Nephron (organoid): Measurements from ENCODE around the gene ATP4A.

ENCODE experiments used
- H3K27ac Mint-ChIP-seq, 3 experiments: 2 replicates each; pipeline ENCODE4 v1.8.0; 2020; ENCODE audit warnings: mixed read lengths in 3 of 3, mild to moderate bottlenecking in 2 of 3, moderate library complexity in 1 of 3
- H3K27me3 Mint-ChIP-seq: 2 replicates; pipeline ENCODE4 v1.8.0; 2021; ENCODE audit warnings: low read depth, mild to moderate bottlenecking, moderate library complexity, mixed read lengths
- H3K36me3 Mint-ChIP-seq: 2 replicates; pipeline ENCODE4 v1.8.0; 2020; ENCODE audit warnings: low read depth, mixed read lengths
- H3K4me1 Mint-ChIP-seq: 2 replicates; pipeline ENCODE4 v1.8.0; 2020; ENCODE audit warnings: mixed read lengths
- H3K4me3 Mint-ChIP-seq, 3 experiments: 2 replicates each; pipeline ENCODE4 v1.8.0; 2020; ENCODE audit warnings: mild to moderate bottlenecking in 3 of 3, mixed read lengths in 3 of 3, moderate library complexity in 2 of 3
- H3K9me3 Mint-ChIP-seq: 2 replicates; pipeline ENCODE4 v1.8.0; 2020; ENCODE audit warnings: mixed read lengths
- TF ChIP-seq, protein P1 (sequence below), 3 experiments: fragments of 200-600 bp; sonication (generic); IDR thresholded peaks; one replicate each; pipeline ENCODE4 v1.5.0; 2021; ENCODE audit warnings: antibody characterized with exemption in 3 of 3; ENCODE audit not compliant: unreplicated experiment in 3 of 3

ATP4A gene

GRCh38 chr19:35577918-35578317 is 14.5 kb upstream of the ATP4A start:
- Mint-ChIP-seq H3K36me3 (peaks cover 4% of the 10 kb centered on the region), H3K27me3 (peaks cover 11% of the 10 kb centered on the region), H3K27ac (no peak overlapping the region), H3K4me3 (no peak overlapping the region), H3K9me3 (peaks cover 27% of the 10 kb centered on the region), H3K4me1 (no peaks in the 10 kb centered on the region)
- TF ChIP-seq, protein P1, sequence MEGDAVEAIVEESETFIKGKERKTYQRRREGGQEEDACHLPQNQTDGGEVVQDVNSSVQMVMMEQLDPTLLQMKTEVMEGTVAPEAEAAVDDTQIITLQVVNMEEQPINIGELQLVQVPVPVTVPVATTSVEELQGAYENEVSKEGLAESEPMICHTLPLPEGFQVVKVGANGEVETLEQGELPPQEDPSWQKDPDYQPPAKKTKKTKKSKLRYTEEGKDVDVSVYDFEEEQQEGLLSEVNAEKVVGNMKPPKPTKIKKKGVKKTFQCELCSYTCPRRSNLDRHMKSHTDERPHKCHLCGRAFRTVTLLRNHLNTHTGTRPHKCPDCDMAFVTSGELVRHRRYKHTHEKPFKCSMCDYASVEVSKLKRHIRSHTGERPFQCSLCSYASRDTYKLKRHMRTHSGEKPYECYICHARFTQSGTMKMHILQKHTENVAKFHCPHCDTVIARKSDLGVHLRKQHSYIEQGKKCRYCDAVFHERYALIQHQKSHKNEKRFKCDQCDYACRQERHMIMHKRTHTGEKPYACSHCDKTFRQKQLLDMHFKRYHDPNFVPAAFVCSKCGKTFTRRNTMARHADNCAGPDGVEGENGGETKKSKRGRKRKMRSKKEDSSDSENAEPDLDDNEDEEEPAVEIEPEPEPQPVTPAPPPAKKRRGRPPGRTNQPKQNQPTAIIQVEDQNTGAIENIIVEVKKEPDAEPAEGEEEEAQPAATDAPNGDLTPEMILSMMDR (IDR thresholded peaks at IDR 0.05; ENCODE audit: unreplicated experiment in 3 of 3), result no peak

DNA sequence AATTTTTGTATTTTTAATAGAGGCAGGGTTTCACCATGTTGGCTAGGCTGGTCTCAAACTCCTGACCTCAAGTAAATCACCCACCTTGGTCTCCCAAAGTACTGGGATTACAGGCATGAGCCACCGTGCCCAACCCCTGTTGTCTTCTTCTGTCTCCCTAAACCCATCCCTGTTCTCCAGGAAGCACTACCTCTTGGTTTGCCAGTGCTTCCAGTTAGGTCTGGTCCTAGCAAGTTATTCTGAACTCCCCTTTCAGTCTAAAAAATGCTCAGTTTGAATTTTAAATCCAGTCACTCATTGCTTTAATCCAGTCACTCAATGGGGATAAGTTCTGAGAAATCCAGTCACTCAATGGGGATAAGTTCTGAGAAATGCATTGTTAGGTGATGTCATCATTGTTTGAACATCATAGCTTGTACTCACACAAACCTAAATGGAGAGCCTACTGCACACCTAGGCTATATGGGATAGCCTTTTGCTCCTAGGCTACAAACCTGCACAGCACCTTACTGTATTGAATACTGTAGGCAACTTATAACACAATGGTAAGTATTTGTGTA is 8.0 kb upstream of the ATP4A start:
- Mint-ChIP-seq H3K4me1 (no peaks in the 10 kb centered on the region), H3K9me3 (peaks cover 16% of the 10 kb centered on the region), H3K36me3 (no peaks in the 10 kb centered on the region), H3K4me3 (no peak overlapping the region), H3K27ac (no peak overlapping the region), H3K27me3 (peaks cover 5% of the 10 kb centered on the region)
- TF ChIP-seq, protein P1 (IDR thresholded peaks at IDR 0.05; ENCODE audit: unreplicated experiment in 3 of 3), result no peak

DNA sequence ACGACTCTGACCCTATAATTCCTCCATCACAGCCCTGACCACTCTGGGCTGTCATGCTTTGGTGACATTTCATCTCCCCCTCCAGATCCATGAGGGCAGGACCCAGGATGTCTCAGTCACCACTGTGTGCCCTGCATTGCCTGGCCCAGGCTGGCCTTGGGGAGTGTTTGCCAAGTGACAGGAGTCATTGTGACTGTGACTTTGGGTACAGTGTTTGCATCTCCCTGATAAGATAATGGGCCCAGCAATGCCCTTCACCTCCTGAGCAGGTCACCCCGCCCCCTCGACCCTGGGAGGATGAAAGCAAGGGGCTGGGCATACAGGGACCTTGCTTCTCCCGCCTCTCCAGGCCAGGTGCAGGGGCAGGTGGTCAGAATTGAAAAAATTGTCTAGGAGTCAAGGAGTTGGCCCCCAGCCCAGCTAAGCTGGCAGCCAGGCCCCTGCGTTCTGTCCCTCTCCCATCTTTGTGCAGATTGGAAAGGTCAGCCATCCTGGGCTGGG is 5.9 kb upstream of the ATP4A start:
- Mint-ChIP-seq H3K27ac (no peak overlapping the region), H3K36me3 (no peaks in the 10 kb centered on the region), H3K4me1 (no peaks in the 10 kb centered on the region), H3K9me3 (no peaks in the 10 kb centered on the region), H3K27me3 (peaks cover 11% of the 10 kb centered on the region), H3K4me3 (no peak overlapping the region)
- TF ChIP-seq, protein P1 (IDR thresholded peaks at IDR 0.05; ENCODE audit: unreplicated experiment in 3 of 3), result no peak

- no peaks in the 10 kb centered on the region for H3K36me3 Mint-ChIP-seq
- H3K9me3 Mint-ChIP-seq, result no peaks in the 10 kb centered on the region
- no peak overlapping the region for H3K4me3 Mint-ChIP-seq
Measured at GRCh38 chr19:35566738-35567137, 3.3 kb upstream of the ATP4A start.

GRCh38 chr19:35565016-35565856 is 1.8 kb upstream of the ATP4A start:
- Mint-ChIP-seq H3K36me3 (no peaks in the 10 kb centered on the region), H3K27me3 (peaks cover 35% of the 10 kb centered on the region), H3K4me1 (no peaks in the 10 kb centered on the region), H3K27ac (no peak overlapping the region), H3K4me3 (no peak overlapping the region), H3K9me3 (no peaks in the 10 kb centered on the region)
- TF ChIP-seq, protein P1 (IDR thresholded peaks at IDR 0.05; ENCODE audit: unreplicated experiment in 3 of 3), result no peak

More at GRCh38 chr19:35566738-35567137, 3.3 kb upstream of the ATP4A start:
- no peak overlapping the region for H3K27ac Mint-ChIP-seq
- H3K27me3 Mint-ChIP-seq, result peaks cover 20% of the 10 kb centered on the region
- H3K4me1 Mint-ChIP-seq, result no peaks in the 10 kb centered on the region
- TF ChIP-seq, protein P1 (IDR thresholded peaks at IDR 0.05; ENCODE audit: unreplicated experiment in 3 of 3), result no peak
